HCT116 (cell line): ENCODE data around the gene VCX2. TPM values are rescaled to one million over a fixed set of nuclear protein-coding genes. Genes with fewer than 3 reads are reported as not detected.

Experiments used
- ATAC-seq: fragments of 200-7000 bp; cut with Tn5 transposase; 2 replicates; pipeline ENCODE4 v1.9.1; 2020; ENCODE audit warnings: mild to moderate bottlenecking, moderate library complexity
- BruUV-seq: library from RNA; stranded (reverse); fragments of 400-500 nt; replicated peaks from 2 replicates; lab custom pipeline; 2021; lab: Mats Ljungman, UMichigan
- CTCF ChIA-PET: fragments of 300-600 bp; sonication (Branson Sonifier 250); formaldehyde crosslinking; loops from one replicate; lab custom pipeline; 2021; ENCODE audit warnings: antibody characterized with exemption; lab: Charles Lee
- POLR2A ChIA-PET: fragments of 300-600, 350-600 bp; sonication (Branson Sonifier 250); formaldehyde crosslinking; loops from one replicate; lab custom pipeline; 2021; ENCODE audit warnings: antibody characterized with exemption; lab: Charles Lee
- RAD21 ChIA-PET, 2 experiments: fragments of 300-600 bp; sonication (Branson Sonifier 250); formaldehyde crosslinking; loops; one replicate each; lab custom pipeline; 2023; ENCODE audit warnings: low total read pairs in 2 of 2; ENCODE audit not compliant: uncharacterized antibody in 2 of 2, unreplicated experiment in 2 of 2, low non-redundant PET in 1 of 2; lab: Charles Lee
- DNase-seq: peaks from one replicate; pipeline ENCODE4 v3.0.0-alpha.2; 2010; ENCODE audit warnings: low read depth, low spot score
- H2AFZ ChIP-seq: fragments of 200-600 bp; shearing (Covaris generic), sonication (generic); 2 replicates; pipeline ENCODE4 v1.6.1; 2017; ENCODE audit warnings: low read depth, mixed run types, mixed read lengths, antibody characterized with exemption, low read length; ENCODE audit not compliant: poor library complexity, severe bottlenecking
- H3K27ac ChIP-seq: 2 replicates; pipeline ENCODE4 v1.5.1; 2012; ENCODE audit warnings: low read depth, low read length
- H3K27me3 ChIP-seq: fragments of 200-600 bp; sonication (generic); 2 replicates; pipeline ENCODE4 v1.6.1; 2016; ENCODE audit warnings: mixed run types, low read length, mixed read lengths; ENCODE audit not compliant: insufficient read depth
- H3K36me3 ChIP-seq, 2 experiments: fragments of 200-500 bp in 1 of 2; fragments of 200-600 bp in 1 of 2; sonication (Bioruptor generic) in 1 of 2; sonication (generic) in 1 of 2; 2 replicates each; pipeline versions ENCODE4 v1.5.1 to v1.6.1; 2014 to 2016; ENCODE audit warnings: low read length in 2 of 2, inconsistent platforms in 1 of 2, mixed read lengths in 1 of 2, mixed run types in 1 of 2; ENCODE audit not compliant: insufficient read depth in 2 of 2, control insufficient read depth in 1 of 2
- H3K4me1 ChIP-seq, 2 experiments: fragments of 200-600 bp in 1 of 2; sonication (generic) in 1 of 2; 2 replicates each; pipeline versions ENCODE4 v1.5.1 to v1.6.1; 2012 to 2017; ENCODE audit warnings: low read length in 2 of 2, inconsistent platforms in 1 of 2, mild to moderate bottlenecking in 1 of 2, mixed read lengths in 1 of 2, mixed run types in 1 of 2, moderate library complexity in 1 of 2; ENCODE audit not compliant: insufficient read depth in 2 of 2, control insufficient read depth in 1 of 2
- H3K4me2 ChIP-seq: fragments of 200-600 bp; sonication (generic); 2 replicates; pipeline ENCODE4 v1.6.1; 2017; ENCODE audit warnings: mixed run types, low read length, mixed read lengths
- H3K4me3 ChIP-seq, 2 experiments: fragments of 200-600 bp in 1 of 2; sonication (generic) in 1 of 2; replicated peaks in 1 of 2; 2 replicates each; pipeline ENCODE4 v1.5.1; 2011 to 2016; ENCODE audit warnings: low read length in 2 of 2, control low read depth in 1 of 2, low read depth in 1 of 2, mild to moderate bottlenecking in 1 of 2, mixed read lengths in 1 of 2, mixed run types in 1 of 2
- H3K79me2 ChIP-seq: fragments of 200-600 bp; sonication (generic); 2 replicates; pipeline ENCODE4 v1.6.1; 2017; ENCODE audit warnings: mild to moderate bottlenecking, mixed run types, low read length, moderate library complexity, mixed read lengths; ENCODE audit not compliant: insufficient read depth
- H3K9ac ChIP-seq: fragments of 200-600 bp; sonication (generic); 2 replicates; pipeline ENCODE4 v1.6.1; 2016; ENCODE audit warnings: low read length, mixed read lengths
- H3K9me2 ChIP-seq: fragments of 200-600 bp; sonication (generic), shearing (Covaris generic); 2 replicates; pipeline ENCODE4 v1.6.1; 2017; ENCODE audit warnings: mixed run types, mild to moderate bottlenecking, moderate library complexity; ENCODE audit not compliant: insufficient read depth
- H3K9me3 ChIP-seq, 2 experiments: fragments of 200-500 bp in 1 of 2; fragments of 200-600 bp in 1 of 2; sonication (Bioruptor generic) in 1 of 2; sonication (generic) in 1 of 2; 2 replicates each; pipeline ENCODE4 v1.6.1; 2014 to 2017; ENCODE audit warnings: low read length in 2 of 2, mixed read lengths in 2 of 2, inconsistent platforms in 1 of 2, low read depth in 1 of 2, mild to moderate bottlenecking in 1 of 2, mixed run types in 1 of 2, moderate library complexity in 1 of 2; ENCODE audit not compliant: control insufficient read depth in 1 of 2, insufficient read depth in 1 of 2
- H4K20me1 ChIP-seq: fragments of 200-600 bp; sonication (generic), shearing (Covaris generic); 2 replicates; pipeline ENCODE4 v1.6.1; 2017; ENCODE audit warnings: mixed run types, mild to moderate bottlenecking, moderate library complexity; ENCODE audit not compliant: insufficient read depth
- CBX3 ChIP-seq: IDR thresholded peaks from 2 replicates; pipeline ENCODE4 v1.6.1; 2012; ENCODE audit warnings: low read depth
- CTCF ChIP-seq, 3 experiments: fragments of 200-600 bp in 1 of 3; sonication (generic) in 1 of 3; IDR thresholded peaks in 2 of 3; conservative IDR thresholded peaks in 1 of 3; 2 replicates each; pipeline ENCODE4 v1.5.1; 2012 to 2017; ENCODE audit warnings: low read depth in 2 of 3, low read length in 2 of 3, antibody characterized with exemption in 1 of 3, borderline replicate concordance in 1 of 3, control low read depth in 1 of 3, mild to moderate bottlenecking in 1 of 3, mixed read lengths in 1 of 3, mixed run types in 1 of 3, moderate library complexity in 1 of 3; ENCODE audit not compliant: insufficient read depth in 1 of 3
- EGR1 ChIP-seq: IDR thresholded peaks from 2 replicates; pipeline ENCODE4 v1.6.1; 2012; ENCODE audit warnings: low read depth
- ELF1 ChIP-seq: IDR thresholded peaks from 2 replicates; pipeline ENCODE4 v1.6.1; 2012; ENCODE audit warnings: low read depth, borderline replicate concordance
- EZH2 ChIP-seq: fragments of 200-600 bp; sonication (generic); IDR thresholded peaks from 2 replicates; pipeline ENCODE4 v1.6.1; 2017; ENCODE audit warnings: antibody characterized with exemption, mixed run types
- EZH2phosphoT487 ChIP-seq: fragments of 200-600 bp; IDR thresholded peaks from 2 replicates; pipeline ENCODE4 v1.6.1; 2018; ENCODE audit warnings: antibody characterized with exemption, borderline replicate concordance
- MAX ChIP-seq: IDR thresholded peaks from 2 replicates; pipeline ENCODE4 v1.6.1; 2012
- POLR2A ChIP-seq: IDR thresholded peaks from 2 replicates; pipeline ENCODE4 v1.7.0; 2011; ENCODE audit warnings: borderline replicate concordance; ENCODE audit not compliant: insufficient read depth, insufficient read length; ENCODE audit errors: extremely low read depth
- SP1 ChIP-seq: IDR thresholded peaks from 2 replicates; pipeline ENCODE4 v1.6.1; 2012; ENCODE audit warnings: low read depth
- YY1 ChIP-seq: IDR thresholded peaks from 2 replicates; pipeline ENCODE4 v1.6.1; 2011; ENCODE audit warnings: low read length, low read depth, moderate library complexity, mild to moderate bottlenecking; ENCODE audit not compliant: insufficient replicate concordance; ENCODE audit errors: extremely low read depth
- ZFX ChIP-seq: fragments of 450-650 bp; IDR thresholded peaks from 2 replicates; pipeline ENCODE4 v1.6.1; 2017
- intact Hi-C: fragments of 100-400 bp; cut with micrococcal nuclease; formaldehyde crosslinking; loops from 2 replicates; pipeline ENCODE4 v1.10.0; 2022
- total RNA-seq: library from RNA; stranded (reverse); gene quantifications from one replicate; pipeline ENCODE4 v1.2.1, GENCODE V29; 2021; ENCODE audit not compliant: unreplicated experiment

Gene VCX2
- total RNA-seq, 1 experiment from 2014 or later: not detected

GRCh38 chrX:8126092-8126491 is 45.0 kb downstream of the VCX2 start:
- H3K9me3 ChIP-seq: no peaks in the 10 kb centered on the region
- BruUV-seq: no TSS peak

GRCh38 chrX:8125566-8125965 is 45.5 kb downstream of the VCX2 start:
- no peaks in the 10 kb centered on the region for H3K4me1 ChIP-seq
- DNase-seq: no peak
- H3K27me3 ChIP-seq: no peaks in the 10 kb centered on the region
- H3K4me3 ChIP-seq: no peak overlapping the region
- no TSS peak for BruUV-seq
- no peak overlapping the region for H3K9ac ChIP-seq
- TF ChIP-seq ZFX: no peak
- TF ChIP-seq ELF1: no peak
- no peak for TF ChIP-seq POLR2A
- no peak for TF ChIP-seq MAX
- no peak for TF ChIP-seq CBX3
- no peak for TF ChIP-seq SP1
- TF ChIP-seq CTCF (IDR thresholded peaks at IDR 0.05 in 2 of 3, conservative IDR thresholded peaks at IDR 0.05 in 1 of 3; ENCODE audit: borderline replicate concordance in 1 of 3, insufficient read depth in 1 of 3, low read depth in 2 of 3, low read length in 2 of 3): no peak
- TF ChIP-seq EZH2phosphoT487: no peak
- TF ChIP-seq YY1: no peak
- TF ChIP-seq EGR1: no peak
- no peaks in the 10 kb centered on the region for H3K79me2 ChIP-seq
- H3K4me2 ChIP-seq: no peak overlapping the region
- no peaks in the 10 kb centered on the region for H3K36me3 ChIP-seq
- H3K9me3 ChIP-seq: no peaks in the 10 kb centered on the region
- ChIA-PET CTCF (no interaction called here), POLR2A (no interaction called here), RAD21 (no interaction called here)
- intact Hi-C loops: no loop called here
- H2AFZ ChIP-seq: no peak overlapping the region
- H4K20me1 ChIP-seq: no peaks in the 10 kb centered on the region
- no peak overlapping the region for H3K27ac ChIP-seq
- H3K9me2 ChIP-seq: no peaks in the 10 kb centered on the region
- no peak for ATAC-seq

More at GRCh38 chrX:8126092-8126491, 45.0 kb downstream of the VCX2 start:
- ChIA-PET CTCF (no interaction called here), POLR2A (no interaction called here), RAD21 (no interaction called here)
- Histone ChIP-seq H3K4me1 (no peaks in the 10 kb centered on the region), H3K9me2 (no peaks in the 10 kb centered on the region), H3K79me2 (no peaks in the 10 kb centered on the region), H3K9ac (no peak overlapping the region), H3K4me3 (no peak overlapping the region), H2AFZ (no peak overlapping the region), H3K4me2 (no peak overlapping the region), H3K27ac (no peak overlapping the region), H3K36me3 (no peaks in the 10 kb centered on the region), H4K20me1 (no peaks in the 10 kb centered on the region)
- ATAC-seq (no peak), DNase-seq (no peak)
- intact Hi-C loops: no loop called here
- no peak for TF ChIP-seq EZH2
- TF ChIP-seq, all 23 proteins: peak for 0
- no peaks in the 10 kb centered on the region for H3K27me3 ChIP-seq
